ENCODE data around the gene ANKS1B.

DNA sequence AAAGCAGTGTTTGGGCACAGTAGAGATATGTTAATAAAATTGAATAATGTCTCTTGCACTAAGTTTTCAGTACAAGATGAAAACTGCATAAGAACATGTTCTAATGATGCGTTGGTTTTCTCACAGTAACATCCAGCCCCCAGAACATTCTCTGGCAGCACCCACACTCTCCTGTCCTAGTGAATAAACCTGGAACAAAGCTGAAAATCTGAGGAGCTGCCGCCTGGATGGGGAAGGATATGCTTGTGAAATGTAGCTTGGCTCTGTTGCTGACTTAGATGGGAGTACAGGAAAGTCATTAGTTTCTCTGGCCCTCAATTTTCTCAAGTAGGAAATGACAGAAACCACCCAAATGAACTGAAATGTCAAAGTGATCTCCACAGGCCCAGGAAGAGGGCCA, 1015.8 kb downstream of the ANKS1B start:
- TF ChIP-seq, protein P1, sequence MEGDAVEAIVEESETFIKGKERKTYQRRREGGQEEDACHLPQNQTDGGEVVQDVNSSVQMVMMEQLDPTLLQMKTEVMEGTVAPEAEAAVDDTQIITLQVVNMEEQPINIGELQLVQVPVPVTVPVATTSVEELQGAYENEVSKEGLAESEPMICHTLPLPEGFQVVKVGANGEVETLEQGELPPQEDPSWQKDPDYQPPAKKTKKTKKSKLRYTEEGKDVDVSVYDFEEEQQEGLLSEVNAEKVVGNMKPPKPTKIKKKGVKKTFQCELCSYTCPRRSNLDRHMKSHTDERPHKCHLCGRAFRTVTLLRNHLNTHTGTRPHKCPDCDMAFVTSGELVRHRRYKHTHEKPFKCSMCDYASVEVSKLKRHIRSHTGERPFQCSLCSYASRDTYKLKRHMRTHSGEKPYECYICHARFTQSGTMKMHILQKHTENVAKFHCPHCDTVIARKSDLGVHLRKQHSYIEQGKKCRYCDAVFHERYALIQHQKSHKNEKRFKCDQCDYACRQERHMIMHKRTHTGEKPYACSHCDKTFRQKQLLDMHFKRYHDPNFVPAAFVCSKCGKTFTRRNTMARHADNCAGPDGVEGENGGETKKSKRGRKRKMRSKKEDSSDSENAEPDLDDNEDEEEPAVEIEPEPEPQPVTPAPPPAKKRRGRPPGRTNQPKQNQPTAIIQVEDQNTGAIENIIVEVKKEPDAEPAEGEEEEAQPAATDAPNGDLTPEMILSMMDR (IDR thresholded peaks at IDR 0.05) = no peak
- TF ChIP-seq POLR2A (IDR thresholded peaks at IDR 0.05) = no peak

Measured in thyroid gland (tissue), 4 donors.